ENCODE measurements around the gene TIAM1. TPM values are rescaled to one million over a fixed set of nuclear protein-coding genes. Genes with fewer than 3 reads are reported as not detected.

The TIAM1 gene
- total RNA-seq, 4 donors from 2014 or later, result 85.1 to 114 (median 99.6) TPM

DNA sequence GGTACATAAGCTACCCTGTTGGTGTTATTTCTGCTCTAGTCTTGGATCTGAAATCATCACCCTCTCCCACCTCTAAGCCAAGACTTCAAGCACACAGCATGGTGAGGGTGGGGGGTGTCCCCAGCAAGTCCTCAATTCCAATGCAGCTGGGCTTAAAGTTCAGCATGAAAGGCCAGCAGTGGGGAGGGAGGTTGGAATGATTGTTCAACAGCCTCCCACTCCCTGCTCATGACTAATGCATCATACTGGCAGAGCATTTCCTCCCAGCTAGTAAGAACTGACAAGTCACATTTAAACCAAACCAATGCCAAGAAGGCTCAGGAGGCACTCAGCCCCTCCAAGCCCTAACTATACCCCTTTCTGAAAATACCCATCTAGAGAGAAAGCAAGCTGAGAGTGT, 50.1 kb downstream of the TIAM1 start:
- intact Hi-C loops (cut with DNase I; ENCODE audit: low total_unique reads), result no loop called here
- no peak for DNase-seq (ENCODE audit: low spot score in 2 of 2)
- H3K4me3 ChIP-seq (ENCODE audit: low read depth, poor library complexity, severe bottlenecking), result no peak overlapping the region
- TF ChIP-seq, protein P1, sequence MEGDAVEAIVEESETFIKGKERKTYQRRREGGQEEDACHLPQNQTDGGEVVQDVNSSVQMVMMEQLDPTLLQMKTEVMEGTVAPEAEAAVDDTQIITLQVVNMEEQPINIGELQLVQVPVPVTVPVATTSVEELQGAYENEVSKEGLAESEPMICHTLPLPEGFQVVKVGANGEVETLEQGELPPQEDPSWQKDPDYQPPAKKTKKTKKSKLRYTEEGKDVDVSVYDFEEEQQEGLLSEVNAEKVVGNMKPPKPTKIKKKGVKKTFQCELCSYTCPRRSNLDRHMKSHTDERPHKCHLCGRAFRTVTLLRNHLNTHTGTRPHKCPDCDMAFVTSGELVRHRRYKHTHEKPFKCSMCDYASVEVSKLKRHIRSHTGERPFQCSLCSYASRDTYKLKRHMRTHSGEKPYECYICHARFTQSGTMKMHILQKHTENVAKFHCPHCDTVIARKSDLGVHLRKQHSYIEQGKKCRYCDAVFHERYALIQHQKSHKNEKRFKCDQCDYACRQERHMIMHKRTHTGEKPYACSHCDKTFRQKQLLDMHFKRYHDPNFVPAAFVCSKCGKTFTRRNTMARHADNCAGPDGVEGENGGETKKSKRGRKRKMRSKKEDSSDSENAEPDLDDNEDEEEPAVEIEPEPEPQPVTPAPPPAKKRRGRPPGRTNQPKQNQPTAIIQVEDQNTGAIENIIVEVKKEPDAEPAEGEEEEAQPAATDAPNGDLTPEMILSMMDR (IDR thresholded peaks at IDR 0.05), result no peak

DNA sequence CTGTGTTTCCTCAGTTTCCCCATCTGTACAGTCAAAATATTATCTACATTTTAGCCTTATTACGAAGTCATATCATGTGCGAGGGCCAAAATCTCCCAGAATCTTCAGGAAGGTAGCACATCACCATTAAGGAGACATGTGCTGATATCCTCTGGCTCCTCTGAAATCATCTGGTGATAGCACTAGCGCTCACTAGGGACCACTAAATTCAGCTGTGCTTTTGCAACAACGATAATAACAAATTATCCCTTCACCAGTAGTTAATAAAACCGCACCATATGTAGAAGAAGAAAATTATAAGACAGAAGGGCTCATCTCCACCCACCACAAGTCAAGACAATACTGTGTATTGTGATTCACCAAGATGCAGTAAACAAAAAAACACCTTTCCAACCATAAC, 53.3 kb downstream of the TIAM1 start:
- 84 to 86% methylated on average over 5 of the region's 5 CpGs for WGBS, 2 donors
- intact Hi-C loops (cut with DNase I; ENCODE audit: low total_unique reads), result no loop called here
- DNase-seq (ENCODE audit: low spot score in 2 of 2), result no peak
- TF ChIP-seq, protein P1 (IDR thresholded peaks at IDR 0.05), result no peak
- no peak for TF ChIP-seq POLR2A (IDR thresholded peaks at IDR 0.05)
- no peak overlapping the region for H3K4me3 ChIP-seq (ENCODE audit: low read depth, poor library complexity, severe bottlenecking)

DNA sequence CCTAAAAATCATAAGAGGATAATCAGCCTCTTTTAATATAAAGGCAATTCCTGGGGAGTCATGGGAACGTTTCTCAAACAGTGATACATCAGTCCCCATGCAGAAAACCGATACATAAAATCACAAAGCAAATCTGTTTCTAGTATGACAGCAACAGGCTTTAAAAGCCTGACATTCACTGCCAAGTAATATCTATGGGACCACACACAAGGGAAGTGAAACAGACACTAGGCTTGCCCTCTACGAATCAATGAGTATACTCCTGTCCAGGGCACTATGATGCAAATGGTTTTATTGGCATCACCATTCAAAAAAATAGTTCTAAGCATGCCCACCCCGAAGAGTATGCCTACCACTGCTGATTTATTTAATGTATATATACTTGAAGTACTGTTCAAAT, 54.4 kb downstream of the TIAM1 start:
- intact Hi-C loops (cut with DNase I; ENCODE audit: low total_unique reads), result no loop called here
- WGBS, 2 donors, result 66 to 68% methylated on average over 4 of the region's 4 CpGs
- TF ChIP-seq, protein P1 (IDR thresholded peaks at IDR 0.05), result no peak

DNA sequence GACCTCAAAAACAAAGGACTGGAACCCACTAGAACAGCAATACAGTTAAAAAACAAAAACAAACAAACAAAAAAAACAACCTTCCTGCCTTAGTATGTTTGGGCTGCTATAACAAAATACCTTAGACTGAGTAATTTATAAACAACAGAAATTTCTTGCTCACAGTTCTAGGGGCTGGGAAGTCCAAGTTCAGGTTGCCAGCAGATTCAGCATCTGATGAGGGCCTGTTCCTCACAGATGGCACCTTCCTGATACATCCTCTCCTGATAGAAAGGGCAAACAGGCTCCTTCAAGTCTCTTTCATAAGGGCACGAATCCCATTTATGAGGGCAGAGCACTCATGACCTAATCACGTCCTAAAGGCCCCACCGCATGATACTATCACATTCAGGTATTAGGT, 55.9 kb downstream of the TIAM1 start:
- no peak for TF ChIP-seq POLR2A (IDR thresholded peaks at IDR 0.05)
- TF ChIP-seq, protein P1 (IDR thresholded peaks at IDR 0.05), result no peak
- intact Hi-C loops (cut with DNase I; ENCODE audit: low total_unique reads), result no loop called here
- WGBS, 2 donors, result 93% methylated on average over 3 of the region's 3 CpGs
- H3K4me3 ChIP-seq (ENCODE audit: low read depth, poor library complexity, severe bottlenecking), result no peak overlapping the region
- DNase-seq (ENCODE audit: low spot score in 2 of 2), result no peak

More for the DNA sequence above, 54.4 kb downstream of the TIAM1 start:
- DNase-seq (ENCODE audit: low spot score in 2 of 2), result no peak
- no peak overlapping the region for H3K4me3 ChIP-seq (ENCODE audit: low read depth, poor library complexity, severe bottlenecking)

DNA sequence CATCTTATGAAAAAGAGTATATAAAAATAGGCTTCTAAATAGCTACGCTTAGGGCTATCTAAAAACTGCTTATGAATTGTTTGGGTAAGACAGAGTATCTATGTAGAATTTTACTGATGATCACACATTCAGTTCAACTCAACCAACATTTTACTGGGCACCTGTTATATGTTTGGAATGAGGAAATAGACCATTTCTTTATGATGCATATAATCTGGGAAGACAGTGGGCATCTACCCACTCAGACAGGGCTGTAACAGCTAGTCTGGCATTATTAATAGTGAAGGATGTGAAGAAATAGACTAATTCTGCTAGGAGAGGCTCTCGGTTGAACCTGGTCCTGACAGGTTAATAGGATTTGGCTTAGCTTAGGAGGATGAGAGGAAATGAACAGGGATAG, 56.9 kb downstream of the TIAM1 start:
- 92 to 93% methylated on average over 2 of the region's 2 CpGs for WGBS, 2 donors
- H3K4me3 ChIP-seq (ENCODE audit: low read depth, poor library complexity, severe bottlenecking), result no peak overlapping the region
- TF ChIP-seq, protein P1 (IDR thresholded peaks at IDR 0.05), result no peak
- no peak for TF ChIP-seq POLR2A (IDR thresholded peaks at IDR 0.05)
- no peak for DNase-seq (ENCODE audit: low spot score in 2 of 2)
- intact Hi-C loops (cut with DNase I; ENCODE audit: low total_unique reads), result no loop called here

DNA sequence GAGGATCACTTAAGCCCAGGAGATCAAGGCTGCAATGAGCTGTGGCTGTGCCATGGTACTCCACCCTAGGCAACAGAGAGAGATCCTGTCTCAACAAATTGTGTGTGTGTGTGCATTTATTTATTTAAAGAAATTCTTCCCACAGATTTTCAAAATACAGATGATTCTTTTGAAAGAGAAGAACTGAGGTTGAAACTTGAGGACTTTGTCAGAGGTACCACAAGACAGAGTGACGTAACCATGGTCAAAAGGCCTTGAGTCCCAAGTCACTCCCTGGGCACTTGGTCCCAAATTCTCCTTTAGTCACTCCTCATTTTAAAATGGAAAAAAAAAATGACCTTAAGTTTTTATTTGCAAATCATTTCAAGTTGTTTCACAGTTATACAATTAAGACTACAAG, 57.4 kb downstream of the TIAM1 start:
- intact Hi-C loops (cut with DNase I; ENCODE audit: low total_unique reads), result no loop called here
- TF ChIP-seq, protein P1 (IDR thresholded peaks at IDR 0.05), result no peak
- TF ChIP-seq POLR2A (IDR thresholded peaks at IDR 0.05), result no peak
- H3K4me3 ChIP-seq (ENCODE audit: low read depth, poor library complexity, severe bottlenecking), result no peak overlapping the region
- no peak for DNase-seq (ENCODE audit: low spot score in 2 of 2)
- WGBS, 2 donors, result 95% methylated on average over 1 of the region's 1 CpG

Measured in lower leg skin (tissue), 4 donors.